Prostate gland (tissue), 2 donors: ENCODE results near the gene SMARCAD1. TPM values are rescaled to one million over a fixed set of nuclear protein-coding genes. Genes with fewer than 3 reads are reported as not detected.
A peak's percentile ranks its signal among the peaks of the same experiment; 100 is the strongest.

Source experiments
- DNase-seq: peaks from one replicate; pipeline ENCODE4 v3.0.0-alpha.2; 2019; ENCODE audit warnings: low spot score
- H3K27ac ChIP-seq, 2 donors: fragments of 200-600 bp; sonication (generic); 2 replicates each; pipeline ENCODE4 v1.5.1; 2017 to 2019
- H3K27me3 ChIP-seq: fragments of 200-600 bp; sonication (generic); replicated peaks from 2 replicates; pipeline ENCODE4 v1.5.1; 2019; ENCODE audit not compliant: insufficient read depth
- H3K36me3 ChIP-seq, 2 donors: fragments of 200-600 bp; sonication (generic); 1 replicate in 1 of 2; 2 replicates in 1 of 2; pipeline versions ENCODE4 v1.5.1 to v1.8.1; 2017 to 2019
- H3K4me1 ChIP-seq: fragments of 200-600 bp; sonication (generic); replicated peaks from 2 replicates; pipeline ENCODE4 v1.5.1; 2019
- H3K4me3 ChIP-seq, 2 donors: fragments of 200-600 bp; sonication (generic); 2 replicates each; pipeline ENCODE4 v1.5.1; 2017 to 2019
- H3K9me3 ChIP-seq: fragments of 200-600 bp; sonication (generic); 2 replicates; pipeline ENCODE4 v1.5.1; 2017
- POLR2A ChIP-seq: fragments of 450-650 bp; IDR thresholded peaks from one replicate; pipeline ENCODE4 v1.6.1; 2016; ENCODE audit warnings: antibody characterized with exemption, mild to moderate bottlenecking
- POLR2AphosphoS5 ChIP-seq: sonication (generic); formaldehyde crosslinking; IDR thresholded peaks from one replicate; pipeline ENCODE4 v1.6.1; 2017; ENCODE audit warnings: antibody characterized with exemption
- WGBS: methylation state at CpG from one replicate; pipeline ENCODE4 v1.1.5; 2018; 5-methylcytosine and 5-hydroxymethylcytosine counted together
- intact Hi-C: fragments of 100-400 bp; cut with DNase I; formaldehyde crosslinking; loops from one replicate; pipeline ENCODE4 v1.14.2; 2022
- total RNA-seq, 2 donors: library from RNA; depleted of rRNA; stranded (reverse); fragments of >200 nt; gene quantifications; one replicate each; pipeline ENCODE4 v1.1.0, GENCODE V29; 2016
- TF ChIP-seq, protein P1 (sequence below), 4 experiments: fragments of 200-600 bp in 2 of 4; fragments of 450-650 bp in 2 of 4; sonication (generic) in 2 of 4; IDR thresholded peaks; 1 replicate in 3 of 4; 2 replicates in 1 of 4; pipeline ENCODE4 v1.5.1; 2016 to 2019; ENCODE audit warnings: antibody characterized with exemption in 4 of 4, mild to moderate bottlenecking in 2 of 4, moderate library complexity in 2 of 4

Gene SMARCAD1
- total RNA-seq, 2 donors from 2014 or later, result 22.4 to 22.9 TPM

DNA sequence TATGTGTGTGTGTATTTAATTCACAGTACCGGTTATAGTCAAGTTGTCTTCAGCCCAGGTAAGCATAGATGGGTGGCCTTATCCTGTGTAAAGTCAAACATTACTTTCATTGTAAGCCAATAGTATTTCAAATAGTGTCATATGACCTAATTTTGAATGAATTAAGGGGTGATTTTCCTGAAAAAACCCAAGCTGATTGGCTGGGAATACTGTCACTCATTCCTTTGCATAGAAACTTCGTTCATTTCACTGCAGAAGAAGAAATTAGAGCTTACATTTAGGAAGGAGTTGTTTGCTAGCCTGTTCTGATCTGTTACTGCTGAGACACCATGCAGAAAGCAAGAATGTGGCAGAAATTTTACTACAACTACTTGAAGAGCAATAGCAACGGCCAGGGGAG lies 45.4 kb downstream of the SMARCAD1 start:
- no peaks in the 10 kb centered on the region for H3K4me1 ChIP-seq
- H3K4me3 ChIP-seq, result no peak overlapping the region
- no peak for DNase-seq
- 69% methylated on average over 3 of the region's 3 CpGs for WGBS
- peaks cover 0 to 4% of the 10 kb centered on the region in 2 donors for H3K36me3 ChIP-seq
- no peaks in the 10 kb centered on the region for H3K27me3 ChIP-seq
- intact Hi-C loops, result no loop called here
- H3K27ac ChIP-seq, result no peak overlapping the region
- H3K9me3 ChIP-seq, result no peaks in the 10 kb centered on the region
- TF ChIP-seq POLR2A (no peak), POLR2AphosphoS5 (no peak)
- TF ChIP-seq, protein P1, sequence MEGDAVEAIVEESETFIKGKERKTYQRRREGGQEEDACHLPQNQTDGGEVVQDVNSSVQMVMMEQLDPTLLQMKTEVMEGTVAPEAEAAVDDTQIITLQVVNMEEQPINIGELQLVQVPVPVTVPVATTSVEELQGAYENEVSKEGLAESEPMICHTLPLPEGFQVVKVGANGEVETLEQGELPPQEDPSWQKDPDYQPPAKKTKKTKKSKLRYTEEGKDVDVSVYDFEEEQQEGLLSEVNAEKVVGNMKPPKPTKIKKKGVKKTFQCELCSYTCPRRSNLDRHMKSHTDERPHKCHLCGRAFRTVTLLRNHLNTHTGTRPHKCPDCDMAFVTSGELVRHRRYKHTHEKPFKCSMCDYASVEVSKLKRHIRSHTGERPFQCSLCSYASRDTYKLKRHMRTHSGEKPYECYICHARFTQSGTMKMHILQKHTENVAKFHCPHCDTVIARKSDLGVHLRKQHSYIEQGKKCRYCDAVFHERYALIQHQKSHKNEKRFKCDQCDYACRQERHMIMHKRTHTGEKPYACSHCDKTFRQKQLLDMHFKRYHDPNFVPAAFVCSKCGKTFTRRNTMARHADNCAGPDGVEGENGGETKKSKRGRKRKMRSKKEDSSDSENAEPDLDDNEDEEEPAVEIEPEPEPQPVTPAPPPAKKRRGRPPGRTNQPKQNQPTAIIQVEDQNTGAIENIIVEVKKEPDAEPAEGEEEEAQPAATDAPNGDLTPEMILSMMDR (IDR thresholded peaks at IDR 0.05), result no peak

DNA sequence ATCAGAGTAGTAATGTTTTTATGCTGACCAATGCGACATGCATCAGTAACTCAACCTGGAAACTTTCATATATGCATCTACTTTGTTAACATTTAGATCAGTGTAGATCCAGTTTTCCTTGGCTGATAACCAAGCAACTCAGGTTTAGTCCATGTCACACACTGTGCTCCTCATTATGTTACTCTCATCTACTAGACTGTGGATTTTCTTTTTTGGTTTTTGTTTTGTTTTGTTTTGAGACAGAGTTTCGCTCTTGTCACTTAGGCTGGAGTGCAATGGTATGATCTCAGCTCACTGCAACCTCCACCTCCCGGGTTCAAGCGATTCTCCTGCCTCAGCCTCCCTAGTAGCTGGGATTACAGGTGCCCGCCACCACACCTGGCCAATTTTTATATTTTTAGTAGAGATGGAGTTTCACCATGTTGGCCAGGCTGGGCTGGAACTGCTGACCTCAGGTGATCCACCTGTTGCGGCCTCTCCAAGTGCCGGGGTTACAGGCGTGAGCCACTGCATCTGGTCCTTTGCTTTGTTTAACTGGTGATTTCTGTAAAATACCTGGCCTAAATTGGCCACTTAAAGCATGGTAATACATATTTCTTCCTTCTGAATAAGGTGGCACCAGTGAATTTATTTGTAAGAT lies 48.6 kb downstream of the SMARCAD1 start:
- no peaks in the 10 kb centered on the region for H3K4me1 ChIP-seq

DNA sequence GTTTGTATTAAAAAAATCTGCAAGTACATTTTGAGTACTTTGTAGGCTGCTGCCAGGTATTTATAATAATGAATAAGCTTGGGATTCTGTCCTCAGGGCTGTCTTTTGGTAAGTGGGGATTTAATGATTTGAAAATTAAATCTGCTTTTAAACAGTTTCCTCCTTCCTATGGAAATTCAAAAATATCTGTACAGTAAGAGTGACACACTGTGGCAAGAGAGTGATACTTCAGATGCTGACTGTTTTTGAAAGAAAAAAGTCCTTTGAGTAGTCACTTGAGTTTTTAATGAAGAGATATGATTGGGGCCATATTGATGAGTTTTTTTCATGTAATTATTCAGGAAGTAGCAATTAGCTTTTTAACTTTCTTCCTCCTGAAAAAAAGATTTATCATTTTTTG lies 49.2 kb downstream of the SMARCAD1 start:
- Histone ChIP-seq H3K27me3 (no peaks in the 10 kb centered on the region), H3K27ac (no peak overlapping the region), H3K36me3 (peaks cover 0 to 4% of the 10 kb centered on the region in 2 donors), H3K4me1 (no peaks in the 10 kb centered on the region), H3K9me3 (no peaks in the 10 kb centered on the region), H3K4me3 (no peak overlapping the region)
- no peak for DNase-seq
- intact Hi-C loops, result no loop called here
- TF ChIP-seq POLR2AphosphoS5, result no peak
- TF ChIP-seq, protein P1 (IDR thresholded peaks at IDR 0.05), result peak in 1 of 4 experiments; percentile 26
- no peak for TF ChIP-seq POLR2A

More for the DNA sequence above, 48.6 kb downstream of the SMARCAD1 start:
- Histone ChIP-seq H3K4me3 (no peak overlapping the region), H3K27ac (no peak overlapping the region), H3K9me3 (no peaks in the 10 kb centered on the region), H3K27me3 (no peaks in the 10 kb centered on the region), H3K36me3 (peaks cover 0 to 4% of the 10 kb centered on the region in 2 donors)
- no peak for TF ChIP-seq POLR2AphosphoS5
- TF ChIP-seq POLR2A, result no peak
- TF ChIP-seq, protein P1 (IDR thresholded peaks at IDR 0.05), result no peak
- 98% methylated on average over 8 of the region's 8 CpGs for WGBS
- intact Hi-C loops, result no loop called here
- DNase-seq, result no peak

DNA sequence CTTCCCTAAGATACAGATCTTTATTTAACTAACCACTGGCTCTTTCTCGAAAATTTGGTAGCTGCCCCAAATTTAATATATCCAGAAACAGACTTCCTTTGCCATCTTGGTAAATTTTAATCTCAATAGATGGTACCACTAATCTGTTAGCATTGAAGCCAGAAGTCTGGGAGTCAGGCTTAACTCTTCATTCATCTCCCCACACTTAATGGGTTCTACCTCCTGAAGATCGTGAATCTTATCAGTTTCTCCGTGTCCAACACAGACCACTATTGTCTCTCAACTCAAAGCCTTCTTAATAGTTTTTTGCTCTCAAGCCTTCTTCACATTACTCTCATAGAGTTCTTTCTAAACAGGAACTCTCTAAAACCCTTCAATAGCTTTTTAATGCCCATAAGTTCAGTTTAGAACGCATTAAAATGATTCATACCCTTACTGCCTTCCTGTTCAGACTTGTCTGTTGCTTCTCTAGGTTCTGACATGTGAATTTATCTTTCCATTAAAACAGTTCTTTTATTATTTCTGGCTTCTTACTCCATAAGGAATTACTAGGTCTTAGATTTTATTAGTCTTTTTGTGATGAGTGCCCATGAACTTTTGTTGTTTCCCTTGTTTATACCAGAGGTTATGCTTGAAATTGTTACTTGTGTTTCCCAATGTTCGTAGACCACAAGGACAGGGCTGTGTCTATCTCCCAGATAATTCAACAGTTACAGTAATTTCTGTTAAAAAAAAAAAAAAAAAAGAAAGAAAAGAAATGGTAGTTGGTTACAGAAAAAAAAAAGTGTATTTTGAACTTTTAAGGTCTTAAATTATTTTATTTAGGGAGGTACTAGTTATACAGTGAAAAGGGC lies 54.7 kb downstream of the SMARCAD1 start:
- no peaks in the 10 kb centered on the region for H3K4me1 ChIP-seq
- DNase-seq, result no peak
- TF ChIP-seq, protein P1 (IDR thresholded peaks at IDR 0.05), result no peak
- no peak for TF ChIP-seq POLR2AphosphoS5
- no peak for TF ChIP-seq POLR2A
- WGBS, result 47% methylated on average over 5 of the region's 5 CpGs
- H3K4me3 ChIP-seq, result no peak overlapping the region
- H3K27ac ChIP-seq, result no peak overlapping the region
- no peaks in the 10 kb centered on the region for H3K9me3 ChIP-seq
- no peaks in the 10 kb centered on the region for H3K27me3 ChIP-seq
- intact Hi-C loops, result no loop called here
- no peaks in the 10 kb centered on the region for H3K36me3 ChIP-seq
